Caco-2 (cell line): Measurements from ENCODE around the gene TTC7B. TPM values are rescaled to one million over a fixed set of nuclear protein-coding genes. Genes with fewer than 3 reads are reported as not detected.

ENCODE experiments used
- BruUV-seq: library from RNA; stranded (reverse); fragments of 400-500 nt; replicated peaks from 2 replicates; lab custom pipeline; 2021; lab: Mats Ljungman, UMichigan
- CTCF ChIA-PET: fragments of 300-600 bp; sonication (Branson Sonifier 250); formaldehyde crosslinking; loops from one replicate; lab custom pipeline; 2022; ENCODE audit warnings: antibody characterized with exemption; lab: Charles Lee
- POLR2A ChIA-PET: fragments of 300-600 bp; sonication (Branson Sonifier 250); formaldehyde crosslinking; loops from one replicate; lab custom pipeline; 2022; ENCODE audit warnings: antibody characterized with exemption; lab: Charles Lee
- DNase-seq, 2 experiments: peaks; one replicate each; pipeline versions ENCODE4 v3.0.0 to v3.0.0-alpha.2; 2020 to 2022
- H3K27me3 ChIP-seq: replicated peaks from 2 replicates; pipeline ENCODE4 v1.6.0; 2011; ENCODE audit warnings: low read length; ENCODE audit not compliant: control insufficient read depth, insufficient read depth
- H3K36me3 ChIP-seq: 2 replicates; pipeline ENCODE4 v1.5.1; 2011; ENCODE audit warnings: low read length; ENCODE audit not compliant: control insufficient read depth, insufficient read depth
- H3K4me1 ChIP-seq: fragments of 250-450 bp; sonication (Bioruptor Pico); 2 replicates; pipeline ENCODE4 v1.5.1; 2020; ENCODE audit warnings: mild to moderate bottlenecking
- H3K4me3 ChIP-seq: 2 replicates; pipeline ENCODE4 v1.5.1; 2011; ENCODE audit warnings: low read depth, mild to moderate bottlenecking, control low read depth, low read length
- H3K9me3 ChIP-seq: fragments of 250-450 bp; sonication (Bioruptor Pico); 2 replicates; pipeline ENCODE4 v1.5.1; 2020; ENCODE audit warnings: mild to moderate bottlenecking, moderate library complexity
- H3K27ac Mint-ChIP-seq: one replicate; pipeline ENCODE4 v1.8.0; 2022; ENCODE audit warnings: mixed read lengths; ENCODE audit not compliant: unreplicated experiment
- H3K27me3 Mint-ChIP-seq: one replicate; pipeline ENCODE4 v1.8.0; 2022; ENCODE audit warnings: mixed read lengths; ENCODE audit not compliant: insufficient read depth, unreplicated experiment
- H3K36me3 Mint-ChIP-seq: one replicate; pipeline ENCODE4 v1.8.0; 2022; ENCODE audit warnings: mild to moderate bottlenecking, mixed read lengths; ENCODE audit not compliant: insufficient read depth, unreplicated experiment
- H3K4me1 Mint-ChIP-seq: one replicate; pipeline ENCODE4 v1.8.0; 2022; ENCODE audit warnings: low read depth, mixed read lengths; ENCODE audit not compliant: unreplicated experiment
- H3K4me3 Mint-ChIP-seq: one replicate; pipeline ENCODE4 v1.8.0; 2022; ENCODE audit warnings: mild to moderate bottlenecking, moderate library complexity, mixed read lengths; ENCODE audit not compliant: unreplicated experiment
- H3K9me3 Mint-ChIP-seq: one replicate; pipeline ENCODE4 v1.8.0; 2022; ENCODE audit warnings: mixed read lengths; ENCODE audit not compliant: unreplicated experiment
- CTCF ChIP-seq, 2 experiments: fragments of 200-600 bp in 1 of 2; IDR thresholded peaks; 1 replicate in 1 of 2; 2 replicates in 1 of 2; pipeline versions ENCODE4 v1.5.1 to v1.8.0; 2011 to 2022; ENCODE audit warnings: antibody characterized with exemption in 1 of 2, control low read depth in 1 of 2, inconsistent platforms in 1 of 2, low read depth in 1 of 2, low read length in 1 of 2, mild to moderate bottlenecking in 1 of 2, moderate library complexity in 1 of 2; ENCODE audit not compliant: insufficient read depth in 1 of 2, severe bottlenecking in 1 of 2, unreplicated experiment in 1 of 2
- intact Hi-C: fragments of 100-400 bp; cut with micrococcal nuclease; formaldehyde crosslinking; loops from one replicate; pipeline ENCODE4 v1.10.0; 2022; ENCODE audit not compliant: unreplicated experiment
- total RNA-seq: library from RNA; stranded (reverse); gene quantifications from 2 replicates; pipeline ENCODE4 v1.2.3, GENCODE V29; 2022

The TTC7B gene
- total RNA-seq, 1 experiment from 2014 or later: 28.5 TPM

GRCh38 chr14:90755661-90756304 is 60.4 kb downstream of the TTC7B start:
- Histone ChIP-seq H3K9me3 (no peaks in the 10 kb centered on the region), H3K36me3 (no peaks in the 10 kb centered on the region), H3K4me1 (no peaks in the 10 kb centered on the region), H3K4me3 (no peak overlapping the region), H3K27me3 (no peaks in the 10 kb centered on the region)
- BruUV-seq: no TSS peak
- no peak for TF ChIP-seq CTCF (IDR thresholded peaks at IDR 0.05; ENCODE audit: insufficient read depth in 1 of 2, low read depth in 1 of 2, low read length in 1 of 2, severe bottlenecking in 1 of 2, unreplicated experiment in 1 of 2)
- Mint-ChIP-seq H3K36me3 (no peaks in the 10 kb centered on the region), H3K9me3 (no peaks in the 10 kb centered on the region), H3K4me3 (no peak overlapping the region), H3K27ac (no peak overlapping the region), H3K4me1 (no peaks in the 10 kb centered on the region), H3K27me3 (no peaks in the 10 kb centered on the region)
- no peak for DNase-seq
- ChIA-PET POLR2A (no interaction called here), CTCF (no interaction called here)
- intact Hi-C loops: no loop called here

DNA sequence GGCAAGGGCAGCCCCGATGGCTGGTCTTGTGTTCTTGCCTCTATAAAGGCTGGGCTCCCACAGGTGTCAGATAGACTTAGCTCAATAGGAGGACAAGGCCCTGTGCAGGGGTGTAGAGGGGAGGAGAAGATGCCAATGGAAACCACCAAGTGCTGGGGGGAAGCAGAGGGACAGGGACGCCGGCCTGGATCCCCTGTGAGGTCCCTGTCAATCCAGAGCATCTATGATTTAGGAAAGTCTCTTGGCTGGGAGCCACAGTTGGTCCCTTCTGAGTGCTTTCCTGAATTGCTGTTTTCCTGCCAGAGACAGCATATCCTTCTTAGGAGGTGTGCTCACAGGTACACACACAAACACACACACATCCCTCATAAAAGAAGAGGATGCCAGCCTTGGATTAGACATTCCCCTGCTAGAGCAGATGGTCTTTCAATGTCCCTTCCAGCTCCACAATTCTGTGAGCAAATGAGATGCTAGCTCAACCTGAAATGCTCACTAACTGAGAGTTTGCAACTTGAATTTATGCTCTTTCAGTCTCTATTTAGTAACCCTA is 62.7 kb downstream of the TTC7B start:
- Histone ChIP-seq H3K4me3 (no peak overlapping the region), H3K36me3 (no peaks in the 10 kb centered on the region), H3K27me3 (no peaks in the 10 kb centered on the region), H3K4me1 (no peaks in the 10 kb centered on the region), H3K9me3 (no peaks in the 10 kb centered on the region)
- ChIA-PET CTCF (no interaction called here), POLR2A (no interaction called here)
- intact Hi-C loops: no loop called here
- Mint-ChIP-seq H3K27ac (no peak overlapping the region), H3K4me1 (no peaks in the 10 kb centered on the region), H3K36me3 (no peaks in the 10 kb centered on the region), H3K4me3 (no peak overlapping the region), H3K9me3 (peaks cover 7% of the 10 kb centered on the region), H3K27me3 (no peaks in the 10 kb centered on the region)
- BruUV-seq: no TSS peak
- DNase-seq: no peak
- no peak for TF ChIP-seq CTCF (IDR thresholded peaks at IDR 0.05; ENCODE audit: insufficient read depth in 1 of 2, low read depth in 1 of 2, low read length in 1 of 2, severe bottlenecking in 1 of 2, unreplicated experiment in 1 of 2)

- no peaks in the 10 kb centered on the region for H3K4me1 ChIP-seq
- no peaks in the 10 kb centered on the region for H3K36me3 ChIP-seq
- no peaks in the 10 kb centered on the region for H3K36me3 Mint-ChIP-seq
- H3K9me3 ChIP-seq: peaks cover 7% of the 10 kb centered on the region
- ChIA-PET CTCF (no interaction called here), POLR2A (no interaction called here)
- no peak for DNase-seq
- TF ChIP-seq CTCF (IDR thresholded peaks at IDR 0.05; ENCODE audit: insufficient read depth in 1 of 2, low read depth in 1 of 2, low read length in 1 of 2, severe bottlenecking in 1 of 2, unreplicated experiment in 1 of 2): no peak
- BruUV-seq: no TSS peak
- H3K4me3 Mint-ChIP-seq: no peak overlapping the region
- intact Hi-C loops: no loop called here
- no peaks in the 10 kb centered on the region for H3K27me3 ChIP-seq
- no peak overlapping the region for H3K27ac Mint-ChIP-seq
- no peak overlapping the region for H3K4me3 ChIP-seq
- no peaks in the 10 kb centered on the region for H3K4me1 Mint-ChIP-seq
- peaks cover 13% of the 10 kb centered on the region for H3K9me3 Mint-ChIP-seq
- no peaks in the 10 kb centered on the region for H3K27me3 Mint-ChIP-seq
These were observed 65.5 kb downstream of the TTC7B start for GRCh38 chr14:90750701-90751100.
